ENCODE measurements around the gene TSC1.

The TSC1 gene

DNA sequence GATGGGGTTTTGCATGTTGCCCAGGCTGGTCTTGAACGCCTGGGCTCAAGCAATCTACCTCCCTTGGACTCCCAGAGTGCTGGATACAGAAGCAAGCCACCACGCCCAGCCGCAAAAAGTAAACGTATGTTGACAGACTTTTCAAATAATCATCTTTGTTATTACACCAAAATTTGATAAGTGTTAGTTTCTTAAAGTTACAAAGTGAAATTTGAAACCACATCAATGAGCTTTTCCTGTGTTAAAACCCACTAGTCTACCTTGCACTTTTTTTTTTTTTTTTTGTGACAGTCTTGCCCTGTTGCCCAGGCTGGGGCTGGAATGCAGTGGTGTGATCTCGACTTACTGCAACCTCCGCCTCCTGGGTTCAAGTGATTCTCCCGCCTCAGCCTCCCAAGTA is 35.8 kb downstream of the TSC1 start:
- Histone ChIP-seq H3K9me3 (ENCODE audit: insufficient read depth, low read length) (no peaks in the 10 kb centered on the region), H3K4me3 (ENCODE audit: insufficient read depth, low read length, poor library complexity, severe bottlenecking) (no peak overlapping the region), H3K9me2 (replicated peaks; ENCODE audit: insufficient read depth, low read length) (no peaks in the 10 kb centered on the region), H3K9ac (ENCODE audit: low read length) (no peak overlapping the region), H3F3A (ENCODE audit: insufficient read depth) (no peaks in the 10 kb centered on the region), H3K27me3 (ENCODE audit: low read length) (no peaks in the 10 kb centered on the region), H4K20me1 (ENCODE audit: low read depth, low read length) (no peaks in the 10 kb centered on the region), H3K27ac (ENCODE audit: low read depth, low read length) (no peak overlapping the region), H3K79me2 (ENCODE audit: insufficient read depth, low read length) (no peaks in the 10 kb centered on the region), H3K4me2 (ENCODE audit: low read depth, low read length, poor library complexity, severe bottlenecking) (no peak overlapping the region), H2AFZ (ENCODE audit: low read depth, low read length, severe bottlenecking) (no peak overlapping the region), H3K36me3 (ENCODE audit: low read length) (no peaks in the 10 kb centered on the region)
- no peak for TF ChIP-seq EZH2phosphoT487 (conservative IDR thresholded peaks at IDR 0.05; ENCODE audit: low read length)
- TF ChIP-seq, protein P1, sequence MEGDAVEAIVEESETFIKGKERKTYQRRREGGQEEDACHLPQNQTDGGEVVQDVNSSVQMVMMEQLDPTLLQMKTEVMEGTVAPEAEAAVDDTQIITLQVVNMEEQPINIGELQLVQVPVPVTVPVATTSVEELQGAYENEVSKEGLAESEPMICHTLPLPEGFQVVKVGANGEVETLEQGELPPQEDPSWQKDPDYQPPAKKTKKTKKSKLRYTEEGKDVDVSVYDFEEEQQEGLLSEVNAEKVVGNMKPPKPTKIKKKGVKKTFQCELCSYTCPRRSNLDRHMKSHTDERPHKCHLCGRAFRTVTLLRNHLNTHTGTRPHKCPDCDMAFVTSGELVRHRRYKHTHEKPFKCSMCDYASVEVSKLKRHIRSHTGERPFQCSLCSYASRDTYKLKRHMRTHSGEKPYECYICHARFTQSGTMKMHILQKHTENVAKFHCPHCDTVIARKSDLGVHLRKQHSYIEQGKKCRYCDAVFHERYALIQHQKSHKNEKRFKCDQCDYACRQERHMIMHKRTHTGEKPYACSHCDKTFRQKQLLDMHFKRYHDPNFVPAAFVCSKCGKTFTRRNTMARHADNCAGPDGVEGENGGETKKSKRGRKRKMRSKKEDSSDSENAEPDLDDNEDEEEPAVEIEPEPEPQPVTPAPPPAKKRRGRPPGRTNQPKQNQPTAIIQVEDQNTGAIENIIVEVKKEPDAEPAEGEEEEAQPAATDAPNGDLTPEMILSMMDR (IDR thresholded peaks at IDR 0.05; ENCODE audit: insufficient read depth, low read length, poor library complexity, severe bottlenecking): no peak

DNA sequence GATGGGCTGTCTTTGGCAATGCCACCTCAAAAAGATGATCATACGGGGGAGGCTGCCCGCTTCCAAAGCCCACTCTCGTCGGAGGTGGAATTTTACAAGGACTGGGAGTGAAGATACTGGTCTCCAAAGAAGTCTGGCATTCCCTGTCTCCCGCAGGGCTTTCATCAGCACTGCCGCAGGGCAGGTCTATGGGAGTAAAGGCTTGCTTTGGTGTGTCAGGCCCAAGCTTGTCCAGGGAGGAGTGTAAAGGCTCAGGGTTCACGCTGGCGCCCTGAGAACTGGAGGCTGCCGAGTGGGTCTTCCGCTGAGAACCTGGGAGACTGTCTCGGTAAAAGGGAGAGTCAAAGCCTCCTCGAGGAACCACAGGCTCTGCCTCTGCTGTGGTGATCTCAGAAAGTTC is 38.7 kb downstream of the TSC1 start:
- Histone ChIP-seq H3K9me2 (replicated peaks; ENCODE audit: insufficient read depth, low read length) (no peaks in the 10 kb centered on the region), H3K27me3 (ENCODE audit: low read length) (no peaks in the 10 kb centered on the region), H3K27ac (ENCODE audit: low read depth, low read length) (no peak overlapping the region), H3K9me3 (ENCODE audit: insufficient read depth, low read length) (no peaks in the 10 kb centered on the region), H3K4me3 (ENCODE audit: insufficient read depth, low read length, poor library complexity, severe bottlenecking) (no peak overlapping the region), H3F3A (ENCODE audit: insufficient read depth) (no peaks in the 10 kb centered on the region), H3K9ac (ENCODE audit: low read length) (no peak overlapping the region), H2AFZ (ENCODE audit: low read depth, low read length, severe bottlenecking) (no peak overlapping the region), H4K20me1 (ENCODE audit: low read depth, low read length) (no peaks in the 10 kb centered on the region), H3K4me2 (ENCODE audit: low read depth, low read length, poor library complexity, severe bottlenecking) (no peak overlapping the region), H3K79me2 (ENCODE audit: insufficient read depth, low read length) (no peaks in the 10 kb centered on the region), H3K36me3 (ENCODE audit: low read length) (no peaks in the 10 kb centered on the region)
- TF ChIP-seq, protein P1 (IDR thresholded peaks at IDR 0.05; ENCODE audit: insufficient read depth, low read length, poor library complexity, severe bottlenecking): no peak
- no peak for TF ChIP-seq EZH2phosphoT487 (conservative IDR thresholded peaks at IDR 0.05; ENCODE audit: low read length)

DNA sequence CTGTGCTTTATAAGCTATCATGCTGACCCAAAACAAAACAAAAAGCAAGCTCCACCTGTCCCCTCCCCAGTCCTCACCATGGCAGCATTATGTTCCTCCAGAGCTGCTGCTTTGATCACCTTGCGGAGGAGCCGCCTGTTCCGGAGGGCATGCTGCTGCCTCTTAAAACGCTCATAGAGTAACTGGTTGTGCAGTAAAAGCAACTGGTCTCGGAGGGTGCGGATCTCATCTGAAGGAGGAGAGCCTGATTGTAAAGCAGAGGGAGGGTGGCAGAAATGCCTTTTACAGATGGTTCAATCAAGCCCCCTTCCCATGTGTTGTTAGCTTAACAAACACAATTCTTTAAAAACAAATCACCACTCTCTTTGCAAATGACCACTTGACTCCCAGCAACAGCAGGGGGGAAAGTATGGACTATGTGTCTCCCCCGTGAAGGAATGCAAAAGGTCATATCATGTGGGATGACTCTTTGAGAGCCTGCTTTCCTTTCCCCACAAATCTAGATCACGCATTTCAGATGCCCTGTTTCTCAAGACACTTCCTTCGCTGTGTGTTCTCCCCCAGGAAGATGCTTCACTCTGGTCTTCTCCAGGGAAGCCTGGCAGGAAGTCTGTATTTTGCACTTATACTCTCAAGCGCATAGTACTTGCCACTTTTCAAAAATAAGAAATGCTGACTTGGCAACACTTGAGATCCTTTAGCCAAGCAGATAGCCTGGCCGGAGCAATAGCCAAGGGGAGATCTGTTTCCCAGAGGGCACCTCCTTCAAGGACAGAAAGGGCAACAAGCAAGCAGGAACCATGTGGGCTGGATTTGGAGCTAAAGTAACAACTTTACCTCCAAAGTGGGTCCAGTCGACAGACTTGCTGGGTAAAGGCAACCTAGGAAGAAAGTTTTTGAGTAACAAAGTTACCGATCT is 40.6 kb downstream of the TSC1 start:
- H2AFZ ChIP-seq (ENCODE audit: low read depth, low read length, severe bottlenecking): no peak overlapping the region
- no peaks in the 10 kb centered on the region for H3K9me3 ChIP-seq (ENCODE audit: insufficient read depth, low read length)
- TF ChIP-seq EZH2phosphoT487 (conservative IDR thresholded peaks at IDR 0.05; ENCODE audit: low read length): no peak
- TF ChIP-seq, protein P1 (IDR thresholded peaks at IDR 0.05; ENCODE audit: insufficient read depth, low read length, poor library complexity, severe bottlenecking): no peak
- no peak overlapping the region for H3K27ac ChIP-seq (ENCODE audit: low read depth, low read length)
- H3K36me3 ChIP-seq (ENCODE audit: low read length): no peaks in the 10 kb centered on the region
- no peaks in the 10 kb centered on the region for H3K27me3 ChIP-seq (ENCODE audit: low read length)
- no peak overlapping the region for H3K4me2 ChIP-seq (ENCODE audit: low read depth, low read length, poor library complexity, severe bottlenecking)
- H3K79me2 ChIP-seq (ENCODE audit: insufficient read depth, low read length): no peaks in the 10 kb centered on the region
- no peaks in the 10 kb centered on the region for H3F3A ChIP-seq (ENCODE audit: insufficient read depth)
- no peak overlapping the region for H3K9ac ChIP-seq (ENCODE audit: low read length)
- no peak overlapping the region for H3K4me3 ChIP-seq (ENCODE audit: insufficient read depth, low read length, poor library complexity, severe bottlenecking)
- H4K20me1 ChIP-seq (ENCODE audit: low read depth, low read length): no peaks in the 10 kb centered on the region
- no peaks in the 10 kb centered on the region for H3K9me2 ChIP-seq (replicated peaks; ENCODE audit: insufficient read depth, low read length)
